NCI-H1105 (cell line): Measurements from ENCODE around the gene ZFAND3.

Source experiments
- DNase-seq: peaks from one replicate; lab custom pipeline; 2025; lab: John Stamatoyannopoulos, UW

Gene ZFAND3

GRCh38 chr6:38004908-38005307 lies 185.4 kb downstream of the ZFAND3 start:
- DNase-seq: no peak

DNA sequence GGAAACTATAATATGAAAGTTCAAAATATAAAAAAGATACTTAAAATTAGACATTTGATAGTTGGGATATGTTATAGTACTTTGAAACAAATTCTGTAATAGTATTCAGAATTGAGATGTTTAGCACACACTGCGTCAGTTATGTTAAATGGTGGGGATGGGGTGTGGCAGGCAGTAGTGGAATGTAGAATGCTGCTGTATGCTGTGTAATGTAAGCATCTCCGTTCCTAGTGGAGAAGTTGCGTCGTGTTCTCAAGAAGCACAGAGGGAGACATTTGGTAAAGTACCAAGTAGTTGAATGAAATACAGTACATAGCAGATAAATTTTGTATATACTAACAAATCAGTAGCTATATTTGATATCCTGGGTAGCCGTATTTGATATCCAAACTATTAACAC lies 192.4 kb downstream of the ZFAND3 start:
- no peak for DNase-seq

GRCh38 chr6:38012573-38012972 lies 193.0 kb downstream of the ZFAND3 start:
- no peak for DNase-seq

- no peak for DNase-seq
Observed at GRCh38 chr6:38015341-38015740, 195.8 kb downstream of the ZFAND3 start.

DNA sequence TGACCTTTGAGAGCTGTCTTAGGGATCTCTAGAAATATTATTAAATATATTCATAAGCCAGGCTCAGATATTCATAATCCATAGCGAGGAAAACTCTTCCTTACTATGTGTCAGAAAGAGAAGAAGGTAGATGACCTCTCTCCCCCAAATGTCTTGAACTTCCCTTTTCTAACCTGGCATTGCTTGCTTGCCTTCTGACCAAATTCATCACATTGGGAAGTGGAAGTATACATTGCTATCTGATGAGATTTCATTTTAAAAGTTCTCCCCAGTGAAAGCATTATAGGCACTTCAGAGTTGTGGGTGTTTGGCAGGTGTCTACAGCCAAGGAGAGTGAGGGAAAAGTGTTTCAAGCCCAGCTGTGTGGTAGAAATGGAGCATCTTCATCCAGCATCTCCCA lies 197.3 kb downstream of the ZFAND3 start:
- DNase-seq: no peak

DNA sequence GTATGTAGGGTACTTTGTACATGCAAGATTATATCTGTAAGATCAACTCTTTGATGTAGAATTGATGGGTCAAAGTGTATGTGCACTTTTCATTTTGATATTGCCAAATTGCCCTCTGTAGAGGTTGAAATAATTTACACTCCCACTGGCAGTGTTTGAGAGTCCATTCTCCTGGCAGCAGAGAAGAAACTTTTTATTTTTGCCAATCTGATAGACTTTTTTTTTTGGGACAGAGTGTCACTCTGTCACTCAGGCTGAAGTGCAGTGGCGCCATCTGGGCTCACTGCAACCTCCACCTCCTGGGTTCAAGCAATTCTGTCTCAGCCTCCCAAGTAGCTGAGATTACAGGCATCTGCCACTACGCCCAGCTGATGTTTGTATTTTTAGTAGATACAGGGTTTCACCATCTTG lies 199.2 kb downstream of the ZFAND3 start:
- DNase-seq: no peak

GRCh38 chr6:38020593-38020992 lies 201.1 kb downstream of the ZFAND3 start:
- DNase-seq: no peak

DNA sequence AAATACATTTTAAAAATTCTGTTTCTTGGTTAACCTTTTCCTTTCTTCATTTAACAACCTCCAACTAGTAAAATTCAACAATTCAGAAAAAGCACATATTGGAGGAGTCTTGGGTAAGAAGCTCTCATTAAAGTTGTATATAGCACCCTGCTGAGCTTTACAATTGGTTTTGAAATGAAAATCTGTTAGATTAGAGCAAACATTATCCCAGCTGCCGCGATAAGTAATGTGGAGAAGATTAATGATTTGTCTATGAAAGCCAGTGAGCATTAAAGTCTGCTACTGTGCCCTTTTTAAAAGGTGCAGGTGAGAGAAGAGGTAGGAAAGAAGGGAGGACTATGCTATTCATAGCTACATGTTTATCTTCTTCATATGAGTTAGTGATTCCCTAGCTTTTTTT lies 201.5 kb downstream of the ZFAND3 start:
- DNase-seq: peak; percentile 23

- DNase-seq: no peak
Observed at GRCh38 chr6:38021571-38021970, 202.0 kb downstream of the ZFAND3 start.

- no peak for DNase-seq
Observed at GRCh38 chr6:38022688-38023087, 203.2 kb downstream of the ZFAND3 start.

GRCh38 chr6:38024908-38025307 lies 205.4 kb downstream of the ZFAND3 start:
- DNase-seq: no peak

DNA sequence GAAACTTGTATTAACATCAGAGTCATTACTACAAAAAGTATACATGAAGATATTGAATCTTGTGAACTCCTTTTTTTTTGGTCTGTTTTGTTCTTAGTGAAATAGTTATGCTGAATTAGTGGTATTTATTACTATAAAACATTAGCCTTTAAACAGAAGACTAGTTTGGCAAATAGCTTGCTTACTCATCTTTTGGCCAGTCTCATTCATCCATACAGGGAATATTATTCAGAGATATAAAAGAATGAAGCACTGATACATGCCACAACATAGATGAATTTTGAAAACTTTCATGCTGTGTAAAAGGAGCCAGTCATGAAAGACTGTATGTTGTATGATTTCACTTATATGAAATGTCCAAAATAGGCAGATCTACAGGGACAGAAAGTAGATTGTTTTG lies 205.9 kb downstream of the ZFAND3 start:
- no peak for DNase-seq

DNA sequence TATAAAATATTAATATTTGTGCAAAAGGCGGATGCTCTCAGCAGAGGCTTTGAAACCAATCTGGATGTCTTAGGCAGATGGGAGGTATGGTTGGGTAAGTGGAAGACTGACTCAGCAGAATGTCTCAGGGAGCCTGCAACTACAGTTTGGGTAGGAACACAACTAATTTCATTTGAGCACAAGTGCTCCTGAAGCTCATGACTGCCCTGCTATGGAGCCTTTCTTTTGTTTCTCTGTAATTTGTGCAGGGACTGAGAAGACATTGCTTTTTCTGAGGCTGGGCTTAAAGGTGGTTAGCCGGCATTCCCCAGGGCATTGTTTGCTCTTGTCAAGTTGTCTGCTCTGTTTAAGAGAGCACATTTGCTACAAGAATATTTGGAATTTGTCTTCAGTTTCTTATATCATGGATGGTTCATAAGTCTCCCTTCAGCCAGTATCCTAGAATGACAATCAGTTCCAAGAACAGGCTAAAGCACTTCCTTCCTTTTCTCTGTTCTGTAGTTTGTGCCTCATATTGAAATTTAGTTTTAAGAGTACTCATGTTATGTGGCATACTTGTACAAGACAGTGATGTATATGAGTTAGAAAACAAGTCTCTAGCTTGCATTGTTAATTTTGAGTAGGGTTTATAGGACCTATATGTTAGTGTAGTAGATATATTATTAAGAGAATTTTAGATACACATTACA lies 208.3 kb downstream of the ZFAND3 start:
- DNase-seq: no peak

GRCh38 chr6:38030380-38030779 lies 210.9 kb downstream of the ZFAND3 start:
- no peak for DNase-seq

DNA sequence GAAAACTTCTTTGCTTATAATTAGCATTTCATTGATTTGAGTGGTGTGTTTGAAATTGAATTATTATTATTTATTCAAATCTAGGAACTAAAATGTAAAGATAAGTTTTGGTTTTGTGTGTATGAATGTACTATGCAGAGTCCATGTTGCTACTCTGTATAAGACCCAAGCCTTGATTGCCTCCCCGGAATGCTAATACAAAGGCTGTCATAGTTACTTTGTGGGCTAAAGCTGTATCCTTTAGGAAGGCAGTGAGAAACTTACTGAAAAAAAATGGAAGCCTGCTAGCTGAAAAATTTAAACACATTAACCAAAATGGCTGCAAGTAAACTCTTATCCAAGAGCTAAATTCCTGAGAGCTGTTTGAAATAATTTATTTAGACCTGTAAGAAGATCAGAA lies 213.3 kb downstream of the ZFAND3 start:
- no peak for DNase-seq

DNA sequence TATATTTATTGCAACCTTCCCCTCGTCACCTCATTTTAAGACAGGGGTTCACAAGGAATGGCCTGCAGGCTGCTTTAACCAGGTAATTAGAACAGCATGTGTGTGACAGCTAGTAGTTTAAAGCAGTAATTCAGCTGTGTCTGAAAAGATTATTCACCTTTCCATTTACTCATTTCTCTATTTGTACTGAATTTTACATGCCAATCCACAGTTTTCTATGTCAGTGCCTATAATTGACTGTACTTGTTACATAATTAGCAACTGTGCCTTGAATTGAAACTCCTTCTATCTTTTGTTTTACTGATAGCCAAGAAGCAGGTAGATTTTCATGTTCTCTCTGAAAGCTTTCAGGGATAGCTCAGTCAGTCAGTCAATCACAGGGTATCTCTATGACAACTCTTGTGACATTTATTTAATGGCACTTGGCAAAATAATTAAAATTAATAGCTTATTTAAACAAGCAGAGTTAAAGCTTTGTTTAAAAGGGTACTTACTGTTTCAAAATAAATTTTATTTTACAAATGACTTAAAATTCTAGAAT lies 214.0 kb downstream of the ZFAND3 start:
- DNase-seq: no peak

DNA sequence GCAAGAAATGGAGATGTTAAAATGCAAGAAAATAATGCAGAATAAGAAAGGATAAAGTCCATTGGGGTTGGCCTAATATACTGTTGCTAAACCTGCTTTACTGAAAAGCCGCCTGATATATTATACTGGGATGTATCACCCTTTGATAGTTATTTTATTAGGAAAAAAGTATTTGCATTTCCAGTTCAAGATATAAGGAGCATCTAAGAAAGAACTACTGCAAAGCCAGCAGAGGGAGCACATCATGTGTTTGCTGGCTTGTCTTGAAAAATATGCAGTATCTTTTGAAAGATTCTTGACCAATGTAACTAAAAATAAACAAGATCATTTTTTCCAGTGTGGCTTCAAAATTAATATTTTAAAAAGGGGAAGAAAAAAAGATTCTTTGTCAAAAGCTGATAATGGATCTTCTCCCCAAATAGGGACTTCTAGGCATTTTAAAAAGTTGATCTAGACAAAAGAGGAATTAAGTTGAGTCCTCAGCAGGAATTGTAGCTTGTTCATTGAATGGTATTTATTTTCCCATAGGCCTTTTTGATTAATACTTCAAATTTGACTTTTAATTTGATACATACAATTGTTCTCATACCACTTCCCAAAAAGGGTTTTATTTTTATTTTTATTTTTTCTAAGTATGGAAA lies 214.9 kb downstream of the ZFAND3 start:
- no peak for DNase-seq

- DNase-seq: no peak
Observed at GRCh38 chr6:38035478-38035877, 216.0 kb downstream of the ZFAND3 start.

GRCh38 chr6:38039502-38039901 lies 220.0 kb downstream of the ZFAND3 start:
- DNase-seq: no peak

GRCh38 chr6:38040254-38040653 lies 220.7 kb downstream of the ZFAND3 start:
- no peak for DNase-seq

- DNase-seq: no peak
Observed at GRCh38 chr6:38043259-38043753, 223.8 kb downstream of the ZFAND3 start.

DNA sequence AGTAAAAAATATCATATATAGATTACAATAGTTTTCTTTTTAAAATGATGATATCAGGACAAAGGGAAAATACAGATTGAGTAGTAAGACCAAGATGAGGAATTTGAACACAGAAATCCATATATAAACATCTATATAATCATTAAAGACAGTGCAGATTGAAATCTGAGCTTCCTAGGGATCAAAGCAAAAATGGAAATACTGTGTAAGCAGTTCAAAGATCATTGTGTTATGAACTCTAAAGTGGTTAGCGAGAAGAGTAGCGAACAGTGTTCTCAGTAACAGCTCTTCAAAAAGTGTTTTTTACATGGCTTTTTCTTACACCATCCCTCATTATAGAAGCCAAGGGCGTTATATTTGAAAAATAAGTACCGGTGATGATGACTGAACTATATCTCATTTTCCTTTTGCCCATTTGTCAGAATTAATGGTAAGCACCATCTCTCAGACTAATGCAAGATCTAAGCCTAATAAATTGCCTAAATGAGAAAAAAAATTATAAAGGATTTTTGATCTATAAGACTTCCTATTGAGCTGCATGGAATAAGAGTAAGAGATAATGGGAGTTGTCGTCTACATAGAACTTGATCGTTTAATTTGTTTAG lies 226.3 kb downstream of the ZFAND3 start:
- no peak for DNase-seq

GRCh38 chr6:38047562-38047961 lies 228.0 kb downstream of the ZFAND3 start:
- no peak for DNase-seq
